Medulla oblongata (tissue), 1 donor: ENCODE measurements around the gene TSEN2.

Source experiments
- DNase-seq: peaks from one replicate; pipeline ENCODE4 v3.0.0-alpha.2; 2015; ENCODE audit errors: extremely low spot score

The TSEN2 gene

GRCh38 chr3:12549971-12550760 is 65.9 kb downstream of the TSEN2 start:
- no peak for DNase-seq

GRCh38 chr3:12553921-12554391 is 69.7 kb downstream of the TSEN2 start:
- peak; percentile 46 for DNase-seq

GRCh38 chr3:12556314-12556689 is 72.0 kb downstream of the TSEN2 start:
- no peak for DNase-seq

- DNase-seq, result peak; percentile 83
Measured at GRCh38 chr3:12556690-12557472, 72.6 kb downstream of the TSEN2 start, which contains the start of gene MKRN2. Gene MKRN2 (plus strand): TSS chr3:12557087. CDS start chr3:12557151, 64 bp downstream.

GRCh38 chr3:12557473-12558100 is 73.3 kb downstream of the TSEN2 start:
- no peak for DNase-seq

GRCh38 chr3:12558706-12559105 is 74.4 kb downstream of the TSEN2 start:
- DNase-seq, result no peak

- DNase-seq, result no peak
Measured at GRCh38 chr3:12559520-12559919, 75.2 kb downstream of the TSEN2 start.

- DNase-seq, result no peak
Measured at GRCh38 chr3:12560505-12561190, 76.4 kb downstream of the TSEN2 start.

- DNase-seq, result no peak
Measured at GRCh38 chr3:12561397-12561796, 77.1 kb downstream of the TSEN2 start.

- no peak for DNase-seq
Measured at GRCh38 chr3:12562451-12562850, 78.2 kb downstream of the TSEN2 start.

GRCh38 chr3:12566976-12567375 is 82.7 kb downstream of the TSEN2 start:
- no peak for DNase-seq

GRCh38 chr3:12568747-12569146 is 84.5 kb downstream of the TSEN2 start:
- no peak for DNase-seq

GRCh38 chr3:12569836-12570235 is 85.6 kb downstream of the TSEN2 start:
- DNase-seq, result no peak

- no peak for DNase-seq
Measured at GRCh38 chr3:12571986-12572385, 87.7 kb downstream of the TSEN2 start.

GRCh38 chr3:12574131-12574530 is 89.9 kb downstream of the TSEN2 start:
- no peak for DNase-seq

GRCh38 chr3:12574661-12575060 is 90.4 kb downstream of the TSEN2 start:
- no peak for DNase-seq

- no peak for DNase-seq
Measured at GRCh38 chr3:12577379-12577778, 93.1 kb downstream of the TSEN2 start.

- DNase-seq, result no peak
Measured at GRCh38 chr3:12578742-12579141, 94.5 kb downstream of the TSEN2 start.

- no peak for DNase-seq
Measured at GRCh38 chr3:12579456-12579855, 95.2 kb downstream of the TSEN2 start.

- DNase-seq, result no peak
Measured at GRCh38 chr3:12579905-12580304, 95.6 kb downstream of the TSEN2 start.

GRCh38 chr3:12582730-12583129 is 98.5 kb downstream of the TSEN2 start:
- DNase-seq, result no peak
